Ascending aorta (tissue), 2 donors: ENCODE data around the gene SC5D. TPM values are rescaled to one million over a fixed set of nuclear protein-coding genes. Genes with fewer than 3 reads are reported as not detected.

Experiments used
- DNase-seq, 2 donors: peaks; one replicate each; pipeline ENCODE4 v3.0.0-alpha.2; 2019; ENCODE audit warnings: low spot score in 2 of 2
- H3K27ac ChIP-seq, 2 donors: fragments of 200-600 bp; sonication (generic); one replicate each; pipeline ENCODE4 v1.5.1; 2016 to 2017; ENCODE audit warnings: mild to moderate bottlenecking in 1 of 2
- H3K27me3 ChIP-seq: fragments of 200-600 bp; sonication (generic); one replicate; pipeline ENCODE4 v1.5.1; 2017
- H3K36me3 ChIP-seq, 2 donors: fragments of 200-600 bp; sonication (generic); one replicate each; pipeline ENCODE4 v1.5.1; 2016
- H3K4me1 ChIP-seq, 2 donors: fragments of 200-600 bp; sonication (generic); one replicate each; pipeline ENCODE4 v1.5.1; 2016 to 2017; ENCODE audit warnings: mild to moderate bottlenecking in 1 of 2
- H3K4me3 ChIP-seq, 2 donors: fragments of 200-600 bp; sonication (generic); one replicate each; pipeline ENCODE4 v1.5.1; 2016 to 2017; ENCODE audit warnings: mild to moderate bottlenecking in 1 of 2
- H3K9me3 ChIP-seq, 2 donors: fragments of 200-600 bp; sonication (generic); one replicate each; pipeline ENCODE4 v1.5.1; 2016
- CTCF ChIP-seq, 3 experiments: fragments of 200-600 bp in 2 of 3; fragments of 450-650 bp in 1 of 3; sonication (generic) in 2 of 3; IDR thresholded peaks; one replicate each; pipeline ENCODE4 v1.5.1; 2016 to 2019; ENCODE audit warnings: antibody characterized with exemption in 3 of 3, mild to moderate bottlenecking in 1 of 3, moderate library complexity in 1 of 3
- intact Hi-C: fragments of 100-400 bp; cut with DNase I; formaldehyde crosslinking; loops from one replicate; pipeline ENCODE4 v1.15.1; 2023
- total RNA-seq: library from RNA; depleted of rRNA; stranded (reverse); fragments of >200 nt; gene quantifications from one replicate; pipeline ENCODE4 v1.1.0, GENCODE V29; 2016

The SC5D gene
- total RNA-seq, 1 donor from 2014 or later: 18.8 TPM

- H3K27ac ChIP-seq: no peak overlapping the region
- no peak for DNase-seq
- TF ChIP-seq CTCF (IDR thresholded peaks at IDR 0.05): no peak
- H3K36me3 ChIP-seq: no peaks in the 10 kb centered on the region
- H3K4me3 ChIP-seq: no peak overlapping the region
- intact Hi-C loops: no loop called here
- H3K27me3 ChIP-seq: no peaks in the 10 kb centered on the region
- H3K4me1 ChIP-seq: no peaks in the 10 kb centered on the region
- no peaks in the 10 kb centered on the region for H3K9me3 ChIP-seq
Measured at GRCh38 chr11:121347094-121347493, 54.5 kb downstream of the SC5D start.

DNA sequence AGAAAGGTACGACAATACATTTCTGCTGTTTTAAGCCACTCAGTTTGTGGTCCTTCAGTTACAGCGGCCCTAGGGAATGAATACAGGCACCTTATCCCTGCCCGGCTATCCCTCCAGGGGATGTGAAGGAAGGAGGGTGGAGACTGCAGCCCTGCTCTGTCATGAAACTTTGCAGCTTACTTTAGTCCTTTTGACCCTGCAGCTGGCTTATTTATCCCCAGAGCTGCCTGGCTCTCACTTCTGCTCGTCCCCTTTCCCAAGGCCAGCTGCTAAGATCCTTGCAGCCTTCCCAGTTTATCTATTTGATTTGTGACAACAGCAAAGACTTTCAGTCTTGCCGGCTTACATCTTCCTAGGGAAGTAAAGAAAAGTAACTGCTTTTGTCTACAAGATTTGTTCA, 55.2 kb downstream of the SC5D start:
- no peaks in the 10 kb centered on the region for H3K36me3 ChIP-seq
- no peak overlapping the region for H3K4me3 ChIP-seq
- intact Hi-C loops: no loop called here
- no peaks in the 10 kb centered on the region for H3K4me1 ChIP-seq
- no peaks in the 10 kb centered on the region for H3K27me3 ChIP-seq
- no peak for TF ChIP-seq CTCF (IDR thresholded peaks at IDR 0.05)
- no peaks in the 10 kb centered on the region for H3K9me3 ChIP-seq
- H3K27ac ChIP-seq: no peak overlapping the region
- no peak for DNase-seq

- DNase-seq: no peak
- H3K4me1 ChIP-seq: no peaks in the 10 kb centered on the region
- no peaks in the 10 kb centered on the region for H3K36me3 ChIP-seq
- H3K27me3 ChIP-seq: no peaks in the 10 kb centered on the region
- intact Hi-C loops: no loop called here
- no peak overlapping the region for H3K4me3 ChIP-seq
- H3K27ac ChIP-seq: no peak overlapping the region
- TF ChIP-seq CTCF (IDR thresholded peaks at IDR 0.05): no peak
- no peaks in the 10 kb centered on the region for H3K9me3 ChIP-seq
Measured at GRCh38 chr11:121348220-121348875, 55.8 kb downstream of the SC5D start.

DNA sequence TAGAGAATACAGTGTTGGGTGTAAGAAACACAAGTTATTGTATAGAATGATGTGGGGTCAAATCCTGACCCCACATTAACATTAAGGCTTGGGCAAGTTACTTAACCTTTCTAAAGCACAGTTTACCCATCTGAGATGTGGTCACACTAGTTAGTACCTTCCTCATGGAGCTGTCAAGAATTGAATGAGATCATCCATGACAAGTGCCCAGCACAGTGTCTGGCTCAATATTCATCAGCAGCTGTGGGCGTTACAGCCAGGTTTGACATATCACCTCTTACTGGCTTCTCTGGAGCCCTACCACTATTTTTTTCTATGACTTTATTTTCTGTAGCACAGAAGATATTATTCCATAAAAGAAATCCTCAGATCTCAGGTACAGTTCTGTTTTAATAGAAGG, 57.2 kb downstream of the SC5D start:
- H3K4me3 ChIP-seq: no peak overlapping the region
- DNase-seq: no peak
- H3K27me3 ChIP-seq: no peaks in the 10 kb centered on the region
- no peak for TF ChIP-seq CTCF (IDR thresholded peaks at IDR 0.05)
- H3K36me3 ChIP-seq: no peaks in the 10 kb centered on the region
- intact Hi-C loops: no loop called here
- H3K27ac ChIP-seq: no peak overlapping the region
- H3K9me3 ChIP-seq: no peaks in the 10 kb centered on the region
- H3K4me1 ChIP-seq: no peaks in the 10 kb centered on the region

DNA sequence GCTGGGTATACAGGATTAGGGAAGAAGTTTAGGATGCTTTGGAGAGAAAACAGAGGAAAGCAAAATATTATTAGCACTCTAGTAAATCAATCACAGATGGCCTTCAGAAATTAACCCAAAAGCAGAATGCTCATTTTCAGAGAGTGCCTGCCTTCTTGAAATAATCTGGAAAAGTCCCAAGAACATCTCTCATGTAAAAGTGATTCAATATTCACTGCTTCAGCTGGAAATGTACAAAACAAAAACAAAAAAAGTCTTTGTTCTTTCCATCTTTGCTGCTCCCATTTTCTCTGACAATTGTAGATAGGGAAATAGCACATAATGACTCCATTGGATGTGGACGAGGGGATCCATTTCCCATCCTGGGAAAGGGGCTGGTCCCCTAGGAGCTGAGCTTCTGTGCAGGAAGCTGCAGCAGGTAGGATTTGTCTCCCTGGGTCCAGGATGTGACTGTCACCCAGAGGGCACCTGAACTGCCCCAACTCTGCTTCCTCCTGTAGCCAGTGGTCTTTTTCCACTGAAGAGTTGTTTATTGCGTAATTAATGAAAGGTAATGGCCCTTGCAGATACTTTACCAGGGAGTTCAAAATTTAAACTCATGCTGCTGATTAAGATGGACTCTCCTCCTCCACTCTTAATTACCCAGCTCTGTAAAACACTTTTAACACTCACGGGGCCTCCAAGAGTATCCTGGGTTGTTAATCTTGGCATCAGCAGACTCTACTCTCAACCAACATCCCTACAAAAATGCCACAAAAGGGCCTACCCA, 57.9 kb downstream of the SC5D start:
- intact Hi-C loops: no loop called here
- no peak for TF ChIP-seq CTCF (IDR thresholded peaks at IDR 0.05)

More for the DNA sequence above, 57.9 kb downstream of the SC5D start:
- no peaks in the 10 kb centered on the region for H3K27me3 ChIP-seq
- no peak overlapping the region for H3K4me3 ChIP-seq
- no peak overlapping the region for H3K27ac ChIP-seq
- no peaks in the 10 kb centered on the region for H3K4me1 ChIP-seq
- H3K36me3 ChIP-seq: no peaks in the 10 kb centered on the region
- H3K9me3 ChIP-seq: no peaks in the 10 kb centered on the region
- no peak for DNase-seq
